ENCODE results near the gene DMBX1. TPM values are rescaled to one million over a fixed set of nuclear protein-coding genes. Genes with fewer than 3 reads are reported as not detected.

Gene DMBX1
- total RNA-seq, 1 experiment from 2014 or later = 2.3 TPM

GRCh38 chr1:46452931-46453325 lies 36.7 kb upstream of the DMBX1 start:
- Mint-ChIP-seq H3K4me1 (peaks cover 33 to 55% of the 10 kb centered on the region in 2 experiments), H3K27me3 (ENCODE audit: low read depth) (peaks cover 96% of the 10 kb centered on the region), H3K27ac (no peak overlapping the region; a peak in 1 of 7 replicates), H3K9me3 (no peaks in the 10 kb centered on the region; a peak in 2 of 5 replicates), H3K36me3 (ENCODE audit: insufficient read depth in 1 of 3, low read depth in 3 of 3) (no peaks in the 10 kb centered on the region; a peak in 1 of 7 replicates), H3K4me3 (peak overlapping the region in 1 of 2 experiments; percentile 36; a peak in 2 of 5 replicates)
- Histone ChIP-seq H3K27ac (ENCODE audit: insufficient read length, low read depth, low read length) (no peak overlapping the region), H3K79me2 (ENCODE audit: insufficient read depth, low read length) (no peaks in the 10 kb centered on the region), H4K91ac (ENCODE audit: insufficient read length, low read depth, low read length) (no peak overlapping the region), H3K4me2 (ENCODE audit: insufficient read depth, insufficient read length, low read length) (peak overlapping the region; percentile 6), H2AK5ac (ENCODE audit: insufficient read length, low read length) (no peak overlapping the region), H3K9ac (ENCODE audit: extremely low read depth, insufficient read length, low read length) (no peak overlapping the region), H4K5ac (ENCODE audit: insufficient read length, low read depth, low read length) (no peak overlapping the region), H3K23me2 (ENCODE audit: insufficient read length, low read depth, low read length, poor library complexity, severe bottlenecking) (peaks cover 8% of the 10 kb centered on the region), H3K79me1 (ENCODE audit: insufficient read depth, low read depth, low read length, poor library complexity, severe bottlenecking) (no peaks in the 10 kb centered on the region), H3K23ac (ENCODE audit: insufficient read length, low read depth, low read length) (no peak overlapping the region), H3K9me3 (ENCODE audit: control insufficient read depth, low read depth, low read length) (no peaks in the 10 kb centered on the region), H3K18ac (ENCODE audit: insufficient read length, low read depth, low read length) (no peak overlapping the region), H3K4ac (ENCODE audit: low read depth, low read length) (no peak overlapping the region), H4K8ac (replicated peaks; ENCODE audit: insufficient read length, low read depth, low read length) (no peak overlapping the region), H2BK5ac (ENCODE audit: insufficient read length, low read length) (no peak overlapping the region), H2BK15ac (ENCODE audit: low read depth, low read length) (no peak overlapping the region), H2AFZ (ENCODE audit: low read length) (no peak overlapping the region), H3K14ac (ENCODE audit: insufficient read depth, low read length) (no peak overlapping the region; the same call in 1 of the 2 replicates), H4K20me1 (ENCODE audit: control insufficient read depth, insufficient read depth, insufficient read length) (no peaks in the 10 kb centered on the region), H3K56ac (ENCODE audit: insufficient read length, low read depth, low read length) (no peak overlapping the region), H3T11ph (ENCODE audit: low read length) (no peak overlapping the region), H3K27me3 (ENCODE audit: insufficient read depth, low read length) (peaks cover 37% of the 10 kb centered on the region), H2BK12ac (ENCODE audit: insufficient read length, low read depth, low read length) (no peak overlapping the region), H2BK120ac (ENCODE audit: low read depth, low read length, poor library complexity, severe bottlenecking) (no peak overlapping the region), H2BK20ac (ENCODE audit: low read depth, low read length, poor library complexity, severe bottlenecking) (no peak overlapping the region), H3K4me1 (ENCODE audit: insufficient read depth, low read length) (peaks cover 2% of the 10 kb centered on the region; the same call in 1 of the 2 replicates)
- TF ChIP-seq CTCF (conservative IDR thresholded peaks at IDR 0.05) = no peak
- WGBS (ENCODE audit: extremely low coverage, insufficient read length, low lambda C conversion rate) = no CpG with 5 or more reads among the region's 15 CpGs
- DNase-seq = no peak
